Endothelial cell of umbilical vein (primary cell): Measurements from ENCODE around the gene SELENON. TPM values are rescaled to one million over a fixed set of nuclear protein-coding genes. Genes with fewer than 3 reads are reported as not detected.
"Not testable (repeated sequence)": the region's sequence is repeated elsewhere in the genome, so short reads cannot be mapped to it uniquely, and the experiment has no call there.

Experiments used
- BruUV-seq: library from RNA; stranded (reverse); fragments of 400-500 nt; replicated peaks from 2 replicates; lab custom pipeline; 2021; lab: Mats Ljungman, UMichigan
- CTCF ChIA-PET: fragments of 300-600, 350-600 bp; sonication (Branson Sonifier 250); formaldehyde crosslinking; loops from one replicate; lab custom pipeline; 2021; ENCODE audit warnings: antibody characterized with exemption, inconsistent platforms; lab: Charles Lee
- POLR2A ChIA-PET: fragments of 300-600, 350-600 bp; sonication (Branson Sonifier 250); formaldehyde crosslinking; loops from one replicate; lab custom pipeline; 2021; ENCODE audit warnings: antibody characterized with exemption, inconsistent platforms; lab: Charles Lee
- DNase-seq: peaks from one replicate; pipeline ENCODE4 v3.0.0-alpha.2; 2011; ENCODE audit warnings: low read depth, low spot score
- FAIRE-seq: peaks from 2 replicates; lab custom pipeline; 2011; peaks lifted over from hg19 to GRCh38; lab: Jason Lieb, UNC
- H2AFZ ChIP-seq: 2 replicates; pipeline ENCODE4 v1.6.0; 2012; ENCODE audit warnings: low read depth, low read length, control low read depth, inconsistent platforms
- H3K27ac ChIP-seq: 2 replicates; pipeline ENCODE4 v1.5.1; 2011; ENCODE audit warnings: low read depth, mild to moderate bottlenecking, control low read depth, low read length, moderate library complexity; ENCODE audit not compliant: insufficient read depth
- H3K27me3 ChIP-seq, 2 experiments: 2 replicates each; pipeline versions ENCODE4 v1.6.0 to v1.6.1; 2011; ENCODE audit warnings: low read length in 2 of 2, mixed read lengths in 1 of 2; ENCODE audit not compliant: control insufficient read depth in 2 of 2, insufficient read depth in 2 of 2
- H3K36me3 ChIP-seq, 2 experiments: 2 replicates in 1 of 2; 3 replicates in 1 of 2; pipeline ENCODE4 v1.5.1; 2011; ENCODE audit warnings: low read length in 2 of 2, mild to moderate bottlenecking in 1 of 2, moderate library complexity in 1 of 2; ENCODE audit not compliant: control insufficient read depth in 2 of 2, insufficient read depth in 2 of 2; ENCODE audit errors: extremely low read depth in 1 of 2
- H3K4me1 ChIP-seq: 3 replicates; pipeline ENCODE4 v1.5.1; 2011; ENCODE audit warnings: mild to moderate bottlenecking, low read length; ENCODE audit not compliant: control insufficient read depth, insufficient read depth; ENCODE audit errors: extremely low read depth
- H3K4me2 ChIP-seq: 2 replicates; pipeline ENCODE4 v1.6.1; 2011; ENCODE audit warnings: low read length, control low read depth, mixed read lengths; ENCODE audit not compliant: insufficient read depth
- H3K4me3 ChIP-seq, 3 experiments: fragments of 200-600 bp in 1 of 3; sonication (generic), shearing (Covaris generic) in 1 of 3; replicated peaks in 1 of 3; 2 replicates each; pipeline ENCODE4 v1.5.1; 2011 to 2016; ENCODE audit warnings: control low read depth in 3 of 3, low read length in 3 of 3, mild to moderate bottlenecking in 2 of 3, inconsistent platforms in 1 of 3, low read depth in 1 of 3, moderate library complexity in 1 of 3; ENCODE audit not compliant: insufficient read depth in 1 of 3
- H3K79me2 ChIP-seq: 2 replicates; pipeline ENCODE4 v1.6.0; 2012; ENCODE audit warnings: low read length, inconsistent platforms; ENCODE audit not compliant: control insufficient read depth, insufficient read depth
- H3K9ac ChIP-seq: replicated peaks from 2 replicates; pipeline ENCODE3; 2011; ENCODE audit warnings: low read length, control low read depth; ENCODE audit not compliant: insufficient read depth; ENCODE audit errors: extremely low read depth
- H3K9me1 ChIP-seq: replicated peaks from 3 replicates; pipeline ENCODE4 v1.6.0; 2011; ENCODE audit warnings: mild to moderate bottlenecking, low read length; ENCODE audit not compliant: control insufficient read depth, insufficient read depth; ENCODE audit errors: extremely low read depth
- H3K9me3 ChIP-seq: replicated peaks from 2 replicates; pipeline ENCODE4 v1.5.1; 2012; ENCODE audit warnings: low read length, inconsistent platforms; ENCODE audit not compliant: control insufficient read depth, insufficient read depth
- H4K20me1 ChIP-seq: replicated peaks from 2 replicates; pipeline ENCODE3; 2011; ENCODE audit warnings: mild to moderate bottlenecking, low read length; ENCODE audit not compliant: control insufficient read depth, insufficient read depth; ENCODE audit errors: extremely low read depth
- EZH2 ChIP-seq: IDR thresholded peaks from 2 replicates; pipeline ENCODE4 v1.6.1; 2012; ENCODE audit warnings: borderline replicate concordance, low read depth, mild to moderate bottlenecking, moderate library complexity, low read length, inconsistent platforms; ENCODE audit not compliant: severe bottlenecking
- FOS ChIP-seq: IDR thresholded peaks from 2 replicates; pipeline ENCODE4 v1.6.1; 2011; ENCODE audit warnings: mild to moderate bottlenecking, low read length, moderate library complexity, borderline replicate concordance; ENCODE audit not compliant: insufficient read depth
- GATA2 ChIP-seq: IDR thresholded peaks from 2 replicates; pipeline ENCODE4 v1.7.0; 2011; ENCODE audit warnings: low read depth, mild to moderate bottlenecking, moderate library complexity, mixed read lengths, low read length; ENCODE audit not compliant: insufficient read length, insufficient read depth
- JUN ChIP-seq: IDR thresholded peaks from 2 replicates; pipeline ENCODE4 v1.6.1; 2011; ENCODE audit warnings: borderline replicate concordance, low read depth; ENCODE audit not compliant: insufficient read length, insufficient read depth
- MYC ChIP-seq: IDR thresholded peaks from one replicate; pipeline ENCODE4 v1.6.1; 2011; ENCODE audit warnings: mild to moderate bottlenecking, low read depth, low read length
- POLR2A ChIP-seq: IDR thresholded peaks from 2 replicates; pipeline ENCODE4 v1.6.1; 2012; ENCODE audit warnings: low read depth, mild to moderate bottlenecking, control low read depth, low read length
- POLR2AphosphoS5 ChIP-seq: IDR thresholded peaks from 2 replicates; pipeline ENCODE4 v1.6.1; 2012; ENCODE audit warnings: low read depth, mild to moderate bottlenecking, control low read depth, low read length, moderate library complexity; ENCODE audit not compliant: insufficient read depth
- dilution Hi-C: fragments of 300-500 bp; cut with MboI; formaldehyde crosslinking; loops from one replicate; pipeline ENCODE4 v1.15.0; 2019; ENCODE audit warnings: low sequenced_read_pairs; ENCODE audit not compliant: extremely low pct_ligation_motif_present
- intact Hi-C: fragments of 100-400 bp; cut with micrococcal nuclease; formaldehyde crosslinking; loops from one replicate; pipeline ENCODE4 v1.10.0; 2022
- polyA plus RNA-seq, 4 experiments: library from polyadenylated mRNA; depleted of rRNA in 3 of 4; stranded (reverse) in 3 of 4; unstranded in 1 of 4; fragments of >200 nt; gene quantifications; 2 replicates each; pipeline versions ENCODE4 v1.2.1 to v1.2.3, GENCODE V29; 2011 to 2012; ENCODE audit warnings: missing spikeins in 1 of 4
- total RNA-seq: library from RNA; stranded (reverse); gene quantifications from 2 replicates; pipeline ENCODE4 v1.2.3, GENCODE V29; 2021
- TF ChIP-seq, protein P1 (sequence below), 2 donors: IDR thresholded peaks; 1 replicate in 1 of 2; 2 replicates in 1 of 2; pipeline ENCODE4 v1.5.1; 2011; ENCODE audit warnings: low read length in 2 of 2, mild to moderate bottlenecking in 2 of 2, moderate library complexity in 2 of 2, control low read depth in 1 of 2, inconsistent platforms in 1 of 2, low read depth in 1 of 2; ENCODE audit not compliant: insufficient read depth in 1 of 2; ENCODE audit errors: extremely low read depth in 1 of 2
- TF ChIP-seq, protein P2 (sequence below): IDR thresholded peaks from 2 replicates; pipeline ENCODE4 v1.6.1; 2011; ENCODE audit not compliant: insufficient read depth, insufficient read length

SELENON gene
- total and polyA plus RNA-seq, 2 donors (not counting 3 experiments of a cell fraction or from before 2014, with no cell fraction given) = 117 to 182 TPM

DNA sequence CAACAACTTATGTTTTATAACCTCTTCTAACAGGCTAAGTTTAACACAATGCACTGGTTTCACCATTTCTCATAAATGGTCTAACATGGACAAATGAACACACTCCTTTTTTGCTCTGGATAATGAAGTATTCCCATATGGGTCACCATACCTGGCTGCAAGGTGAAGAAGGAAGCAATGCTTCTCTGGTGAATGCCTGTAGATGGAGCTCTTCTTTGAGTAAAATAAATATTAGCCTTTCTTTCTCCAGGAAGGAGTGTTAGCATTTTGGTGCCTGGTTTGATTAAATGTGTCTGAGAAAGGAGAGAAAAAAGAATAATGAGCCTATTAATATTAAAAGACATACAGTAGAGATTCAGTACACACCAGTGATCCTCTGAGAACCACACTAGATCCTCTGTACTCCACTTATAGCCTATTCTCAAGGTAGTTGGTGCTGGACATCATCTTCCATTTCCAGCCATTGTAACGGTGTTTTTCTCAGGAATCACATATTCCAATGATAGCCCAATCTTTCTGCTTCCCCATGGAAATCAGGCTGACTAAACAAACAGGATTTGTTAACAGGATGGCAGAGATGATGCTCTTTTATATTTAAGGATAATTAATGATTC is 37.4 kb downstream of the SELENON start:
- intact Hi-C loops = loop anchor here (1.0 kb wide), 1 partner anchor 161 kb away; the partner anchor contains the start of gene PAFAH2
- DNase-seq (no peak), FAIRE-seq (no peak)
- Histone ChIP-seq H3K4me3 (no peak overlapping the region), H3K36me3 (peaks cover 4 to 7% of the 10 kb centered on the region in 2 experiments), H3K27me3 (no peaks in the 10 kb centered on the region), H4K20me1 (no peaks in the 10 kb centered on the region), H3K4me2 (no peak overlapping the region), H3K9ac (no peak overlapping the region), H3K79me2 (no peaks in the 10 kb centered on the region), H2AFZ (no peak overlapping the region), H3K9me3 (no peaks in the 10 kb centered on the region), H3K4me1 (no peaks in the 10 kb centered on the region), H3K9me1 (no peaks in the 10 kb centered on the region), H3K27ac (no peak overlapping the region)
- TF ChIP-seq, protein P1, sequence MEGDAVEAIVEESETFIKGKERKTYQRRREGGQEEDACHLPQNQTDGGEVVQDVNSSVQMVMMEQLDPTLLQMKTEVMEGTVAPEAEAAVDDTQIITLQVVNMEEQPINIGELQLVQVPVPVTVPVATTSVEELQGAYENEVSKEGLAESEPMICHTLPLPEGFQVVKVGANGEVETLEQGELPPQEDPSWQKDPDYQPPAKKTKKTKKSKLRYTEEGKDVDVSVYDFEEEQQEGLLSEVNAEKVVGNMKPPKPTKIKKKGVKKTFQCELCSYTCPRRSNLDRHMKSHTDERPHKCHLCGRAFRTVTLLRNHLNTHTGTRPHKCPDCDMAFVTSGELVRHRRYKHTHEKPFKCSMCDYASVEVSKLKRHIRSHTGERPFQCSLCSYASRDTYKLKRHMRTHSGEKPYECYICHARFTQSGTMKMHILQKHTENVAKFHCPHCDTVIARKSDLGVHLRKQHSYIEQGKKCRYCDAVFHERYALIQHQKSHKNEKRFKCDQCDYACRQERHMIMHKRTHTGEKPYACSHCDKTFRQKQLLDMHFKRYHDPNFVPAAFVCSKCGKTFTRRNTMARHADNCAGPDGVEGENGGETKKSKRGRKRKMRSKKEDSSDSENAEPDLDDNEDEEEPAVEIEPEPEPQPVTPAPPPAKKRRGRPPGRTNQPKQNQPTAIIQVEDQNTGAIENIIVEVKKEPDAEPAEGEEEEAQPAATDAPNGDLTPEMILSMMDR (IDR thresholded peaks at IDR 0.05; ENCODE audit: extremely low read depth in 1 of 2, insufficient read depth in 1 of 2, low read depth in 1 of 2, low read length in 2 of 2) = no peak
- TF ChIP-seq FOS = no peak
- no peak for TF ChIP-seq POLR2AphosphoS5
- TF ChIP-seq EZH2 = no peak
- TF ChIP-seq MYC = no peak
- TF ChIP-seq JUN = no peak
- no peak for TF ChIP-seq POLR2A
- TF ChIP-seq GATA2 = no peak
- TF ChIP-seq, protein P2, sequence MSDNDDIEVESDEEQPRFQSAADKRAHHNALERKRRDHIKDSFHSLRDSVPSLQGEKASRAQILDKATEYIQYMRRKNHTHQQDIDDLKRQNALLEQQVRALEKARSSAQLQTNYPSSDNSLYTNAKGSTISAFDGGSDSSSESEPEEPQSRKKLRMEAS = no peak
- ChIA-PET CTCF (interaction anchor here (0.6 to 1.5 kb wide), 12 partner anchors 8 to 162 kb away, joined by 3 to 8 read pairs (median 3); partner anchors contain the start of genes MTFR1L, PAFAH2 and PAQR7), POLR2A (interaction anchor here (1.5 kb wide), 1 partner anchor 160 kb away, joined by 5 read pairs; the partner anchor contains the start of gene PAFAH2)
- no TSS peak for BruUV-seq
- dilution Hi-C loops = no loop called here

DNA sequence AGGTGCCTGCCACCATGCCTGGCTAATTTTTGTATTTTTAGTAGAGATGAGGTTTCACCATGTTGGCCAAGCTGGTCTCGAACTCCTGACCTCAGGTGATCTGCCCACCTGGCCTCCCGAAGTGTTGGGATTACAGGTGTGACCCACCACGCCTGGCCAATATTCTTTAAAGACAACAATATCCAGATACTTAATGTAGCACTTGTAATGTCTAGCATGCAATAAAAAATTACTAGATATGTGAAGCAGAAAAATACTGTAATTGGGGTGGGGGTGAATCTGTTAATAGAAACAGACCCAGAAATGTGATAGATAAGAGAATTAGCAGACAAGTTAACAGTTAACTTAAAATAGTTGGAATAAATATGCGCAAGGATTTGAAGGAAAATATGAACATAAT is 39.8 kb downstream of the SELENON start:
- dilution Hi-C loops, BruUV-seq: not testable (repeated sequence)

More for the DNA sequence above, 39.8 kb downstream of the SELENON start:
- CTCF ChIA-PET = interaction anchor here (0.7 to 3.5 kb wide), 4 partner anchors 9 to 158 kb away, joined by 3 to 12 read pairs (median 3); partner anchors contain the start of gene PAFAH2
- H4K20me1 ChIP-seq, H3K4me3 ChIP-seq, H3K79me2 ChIP-seq, H3K4me1 ChIP-seq, H3K9ac ChIP-seq, H3K9me1 ChIP-seq, intact Hi-C loops, H2AFZ ChIP-seq, H3K27me3 ChIP-seq, DNase-seq, H3K9me3 ChIP-seq, FAIRE-seq, H3K27ac ChIP-seq, POLR2A ChIA-PET, H3K4me2 ChIP-seq, H3K36me3 ChIP-seq: not testable (repeated sequence)
